ENCODE data around the gene MAPK8.

DNA sequence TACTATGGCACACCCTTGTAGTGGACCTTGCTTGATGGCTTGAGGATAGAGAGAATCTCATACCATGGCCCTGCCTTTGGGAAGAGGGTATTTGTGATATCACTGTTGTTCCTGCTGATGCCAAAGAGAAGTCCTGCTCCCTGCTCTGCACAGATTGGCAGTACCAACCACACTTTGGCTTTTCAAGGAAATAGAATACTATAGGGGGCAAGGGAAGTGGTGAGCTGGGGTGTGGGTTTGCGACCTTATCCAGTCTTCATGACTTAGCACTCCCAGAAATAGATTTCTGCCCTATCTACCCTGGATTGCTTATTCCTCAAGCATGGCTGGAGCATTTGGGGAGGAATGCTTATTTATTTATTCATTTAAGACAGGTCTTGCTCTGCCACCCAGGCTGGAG, 6.8 kb upstream of the MAPK8 start:
- no peak for TF ChIP-seq SP3 (tag by site-specific recombination; IDR thresholded peaks at IDR 0.05)
- TF ChIP-seq, protein P1, sequence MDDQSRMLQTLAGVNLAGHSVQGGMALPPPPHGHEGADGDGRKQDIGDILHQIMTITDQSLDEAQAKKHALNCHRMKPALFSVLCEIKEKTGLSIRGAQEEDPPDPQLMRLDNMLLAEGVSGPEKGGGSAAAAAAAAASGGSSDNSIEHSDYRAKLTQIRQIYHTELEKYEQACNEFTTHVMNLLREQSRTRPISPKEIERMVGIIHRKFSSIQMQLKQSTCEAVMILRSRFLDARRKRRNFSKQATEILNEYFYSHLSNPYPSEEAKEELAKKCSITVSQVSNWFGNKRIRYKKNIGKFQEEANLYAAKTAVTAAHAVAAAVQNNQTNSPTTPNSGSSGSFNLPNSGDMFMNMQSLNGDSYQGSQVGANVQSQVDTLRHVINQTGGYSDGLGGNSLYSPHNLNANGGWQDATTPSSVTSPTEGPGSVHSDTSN (CRISPR knock-in tag; IDR thresholded peaks at IDR 0.05), result no peak
- TF ChIP-seq ZNF416 (tag by site-specific recombination; IDR thresholded peaks at IDR 0.05), result no peak
- no peak for TF ChIP-seq ZXDB (tag by site-specific recombination; IDR thresholded peaks at IDR 0.05)
- TF ChIP-seq, protein P2, sequence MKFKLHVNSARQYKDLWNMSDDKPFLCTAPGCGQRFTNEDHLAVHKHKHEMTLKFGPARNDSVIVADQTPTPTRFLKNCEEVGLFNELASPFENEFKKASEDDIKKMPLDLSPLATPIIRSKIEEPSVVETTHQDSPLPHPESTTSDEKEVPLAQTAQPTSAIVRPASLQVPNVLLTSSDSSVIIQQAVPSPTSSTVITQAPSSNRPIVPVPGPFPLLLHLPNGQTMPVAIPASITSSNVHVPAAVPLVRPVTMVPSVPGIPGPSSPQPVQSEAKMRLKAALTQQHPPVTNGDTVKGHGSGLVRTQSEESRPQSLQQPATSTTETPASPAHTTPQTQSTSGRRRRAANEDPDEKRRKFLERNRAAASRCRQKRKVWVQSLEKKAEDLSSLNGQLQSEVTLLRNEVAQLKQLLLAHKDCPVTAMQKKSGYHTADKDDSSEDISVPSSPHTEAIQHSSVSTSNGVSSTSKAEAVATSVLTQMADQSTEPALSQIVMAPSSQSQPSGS (tag by site-specific recombination; IDR thresholded peaks at IDR 0.05; ENCODE audit: low read depth), result no peak
- TF ChIP-seq ZNF624 (tag by site-specific recombination; IDR thresholded peaks at IDR 0.05), result no peak

Measured in HEK293 (cell line).